Activated naive CD4-positive, alpha-beta T cell treated with anti-CD3 and anti-CD28 coated beads, Interleukin-2, amount 50 U/mL, for 72 hours (primary cell): Measurements from ENCODE around the gene TSHZ2. TPM values are rescaled to one million over a fixed set of nuclear protein-coding genes. Genes with fewer than 3 reads are reported as not detected.
"Not testable (repeated sequence)": the region's sequence is repeated elsewhere in the genome, so short reads cannot be mapped to it uniquely, and the experiment has no call there.

Experiments
- ATAC-seq, 2 donors: fragments of 150-1000 bp; cut with Tn5 transposase; 2 replicates each; pipeline ENCODE4 v1.10.0; 2021; ENCODE audit warnings: mild to moderate bottlenecking in 2 of 2, moderate library complexity in 2 of 2
- DNase-seq, 2 donors: peaks; one replicate each; pipeline ENCODE4 v3.0.0; 2021 to 2022; ENCODE audit warnings: low spot score in 2 of 2
- H3K27ac Mint-ChIP-seq, 2 donors: one replicate each; pipeline ENCODE4 v1.8.0; 2022; ENCODE audit warnings: mild to moderate bottlenecking in 2 of 2, mixed read lengths in 2 of 2
- H3K36me3 Mint-ChIP-seq, 2 donors: one replicate each; pipeline ENCODE4 v1.8.0; 2022; ENCODE audit warnings: mixed read lengths in 2 of 2
- H3K9me3 Mint-ChIP-seq, 2 donors: one replicate each; pipeline ENCODE4 v1.8.0; 2022; ENCODE audit warnings: mixed read lengths in 2 of 2
- total RNA-seq, 2 donors: library from RNA; stranded (reverse); gene quantifications; one replicate each; pipeline ENCODE4 v1.2.3, GENCODE V29; 2022

The TSHZ2 gene
- total RNA-seq, 2 donors from 2014 or later: 31.4 to 91.0 TPM

GRCh38 chr20:53421343-53421742 lies 449.2 kb downstream of the TSHZ2 start:
- peaks cover 5 to 23% of the 10 kb centered on the region in 2 donors for H3K36me3 Mint-ChIP-seq
- peaks cover 0 to 3% of the 10 kb centered on the region in 2 donors for H3K9me3 Mint-ChIP-seq
- DNase-seq: no peak
- no peak overlapping the region for H3K27ac Mint-ChIP-seq
- no peak for ATAC-seq

DNA sequence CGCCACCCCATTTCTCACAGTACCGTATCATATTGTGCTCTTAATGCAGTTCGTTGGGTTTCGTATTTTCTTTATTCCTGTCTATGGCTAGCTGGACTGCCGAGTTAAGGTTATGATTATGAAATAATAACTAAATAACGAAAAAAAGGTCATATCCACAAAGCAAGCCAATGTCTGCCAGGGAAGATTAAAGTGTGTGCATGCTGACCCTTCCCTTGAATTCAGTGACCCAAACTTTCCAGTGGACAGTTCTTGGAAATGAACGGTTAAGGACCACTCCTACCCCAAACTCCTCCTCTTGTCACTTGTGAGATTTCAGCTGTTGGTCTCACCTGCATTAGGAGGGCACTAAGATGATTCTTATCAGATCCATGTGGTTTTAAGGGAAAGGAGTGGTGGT lies 449.9 kb downstream of the TSHZ2 start:
- ATAC-seq (no peak), DNase-seq (no peak)
- Mint-ChIP-seq H3K9me3 (peaks cover 0 to 3% of the 10 kb centered on the region in 2 donors), H3K27ac (no peak overlapping the region), H3K36me3 (peaks cover 5 to 23% of the 10 kb centered on the region in 2 donors)

GRCh38 chr20:53423587-53424146 lies 451.5 kb downstream of the TSHZ2 start:
- no peak for ATAC-seq
- peaks cover under 1 to 3% of the 10 kb centered on the region in 2 donors for H3K9me3 Mint-ChIP-seq
- no peak overlapping the region for H3K27ac Mint-ChIP-seq
- peaks cover 5 to 23% of the 10 kb centered on the region in 2 donors for H3K36me3 Mint-ChIP-seq
- no peak for DNase-seq

DNA sequence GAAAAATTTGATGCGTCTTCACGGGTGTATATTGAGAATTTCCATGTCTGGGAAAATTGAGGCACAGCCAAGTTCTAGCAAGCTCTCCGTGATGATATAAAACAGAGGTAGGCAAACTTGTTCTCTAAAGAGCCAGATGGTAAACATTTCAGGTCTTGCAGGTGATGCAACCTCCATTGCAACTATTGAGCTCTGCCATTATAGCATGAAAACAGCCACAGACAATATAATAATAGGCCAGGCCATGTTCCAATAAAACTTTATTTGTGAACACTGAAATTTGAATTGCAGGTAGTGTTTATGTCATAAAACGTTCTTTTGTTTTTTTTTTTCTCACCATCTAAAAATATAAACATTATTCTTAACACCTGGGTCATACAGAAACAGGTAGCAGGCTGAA lies 453.3 kb downstream of the TSHZ2 start:
- no peak for ATAC-seq
- Mint-ChIP-seq H3K36me3 (peaks cover 5 to 17% of the 10 kb centered on the region in 2 donors), H3K27ac (no peak overlapping the region), H3K9me3 (peaks cover 3 to 11% of the 10 kb centered on the region in 2 donors)
- DNase-seq: no peak

GRCh38 chr20:53425941-53426340 lies 453.8 kb downstream of the TSHZ2 start:
- DNase-seq (no peak), ATAC-seq (no peak)
- Mint-ChIP-seq H3K27ac (no peak overlapping the region), H3K36me3 (peaks cover 6 to 17% of the 10 kb centered on the region in 2 donors), H3K9me3 (peaks cover 3 to 11% of the 10 kb centered on the region in 2 donors)

- Mint-ChIP-seq H3K9me3 (peaks cover 3 to 11% of the 10 kb centered on the region in 2 donors), H3K36me3 (peaks cover 11 to 13% of the 10 kb centered on the region in 2 donors), H3K27ac (no peak overlapping the region)
- DNase-seq (no peak), ATAC-seq (no peak)
Observed at GRCh38 chr20:53426766-53427312, 454.7 kb downstream of the TSHZ2 start.

DNA sequence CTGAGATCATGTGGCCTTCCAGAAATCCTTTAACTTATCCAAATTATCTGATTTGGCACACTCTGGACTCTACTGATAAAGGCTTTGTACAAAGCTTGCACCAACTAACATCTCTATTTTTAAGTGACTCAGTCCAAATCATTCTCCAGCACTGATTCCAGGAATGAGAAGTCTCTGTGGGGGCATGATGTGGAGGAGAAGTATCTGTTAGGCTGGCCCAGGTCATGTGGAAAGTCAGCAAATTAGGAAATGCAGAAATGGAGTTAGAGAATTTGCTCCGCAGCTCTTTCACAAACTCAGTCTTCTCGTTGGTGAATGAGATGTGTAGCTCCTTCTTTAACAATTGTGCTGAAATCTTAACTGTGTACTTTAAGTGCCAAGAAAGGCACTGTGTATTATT lies 455.8 kb downstream of the TSHZ2 start:
- H3K36me3 Mint-ChIP-seq: peaks cover 11 to 13% of the 10 kb centered on the region in 2 donors
- DNase-seq (no peak), ATAC-seq (no peak)
- peak overlapping the region in 1 of 2 donors; percentile 53 for H3K27ac Mint-ChIP-seq
- H3K9me3 Mint-ChIP-seq: peaks cover 3 to 11% of the 10 kb centered on the region in 2 donors

- peak overlapping the region in 1 of 2 donors; percentile 53 for H3K27ac Mint-ChIP-seq
- peaks cover 3 to 11% of the 10 kb centered on the region in 2 donors for H3K9me3 Mint-ChIP-seq
- peak in 1 of 2 donors; percentile 56 for ATAC-seq
- DNase-seq: no peak
- H3K36me3 Mint-ChIP-seq: peaks cover 10 to 11% of the 10 kb centered on the region in 2 donors
Observed at GRCh38 chr20:53428588-53428987, 456.4 kb downstream of the TSHZ2 start.

DNA sequence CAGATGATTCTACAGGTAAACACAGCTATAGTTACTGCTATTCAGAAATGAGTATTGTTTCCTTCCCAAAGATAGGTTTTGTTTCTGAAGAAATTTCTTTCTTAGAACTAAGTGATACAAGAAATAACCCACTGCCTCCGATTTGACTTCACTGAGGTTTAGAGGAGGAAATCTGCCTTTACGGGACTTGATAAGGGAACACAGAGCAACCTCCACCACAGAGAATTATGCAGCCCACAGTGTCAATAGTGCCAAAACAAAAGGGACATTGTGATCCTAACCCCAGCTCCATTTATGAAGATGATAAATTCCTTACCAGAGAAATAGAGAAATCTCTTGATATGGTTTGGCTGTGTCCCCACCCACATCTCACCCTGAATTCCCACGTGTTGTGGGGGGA lies 456.8 kb downstream of the TSHZ2 start:
- Mint-ChIP-seq H3K36me3 (peaks cover 9 to 12% of the 10 kb centered on the region in 2 donors), H3K9me3 (peaks cover 3 to 11% of the 10 kb centered on the region in 2 donors), H3K27ac (peak overlapping the region in 1 of 2 donors; percentile 53)
- peak in 1 of 2 donors; percentile 61 for ATAC-seq
- no peak for DNase-seq

DNA sequence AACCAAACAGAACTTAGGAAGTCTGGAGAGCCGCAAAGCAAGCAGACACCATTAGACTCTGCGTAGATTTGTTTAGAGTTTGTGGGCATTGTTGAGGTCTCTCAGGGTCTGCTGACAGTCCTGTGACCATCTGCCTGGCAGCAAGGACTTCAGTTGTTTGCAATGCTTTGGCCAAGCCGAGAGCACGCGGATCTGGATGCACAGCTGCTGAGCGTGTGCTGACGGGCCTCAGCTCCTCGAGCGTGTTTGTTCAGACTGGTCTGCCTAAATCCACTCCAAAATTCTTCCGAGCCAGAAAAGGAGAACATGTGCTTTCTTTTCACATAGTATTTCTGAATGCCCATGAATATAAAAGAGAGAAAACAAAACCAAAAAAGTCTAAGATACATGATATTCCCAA lies 462.5 kb downstream of the TSHZ2 start:
- no peak overlapping the region for H3K27ac Mint-ChIP-seq
- peaks cover 11 to 32% of the 10 kb centered on the region in 2 donors for H3K36me3 Mint-ChIP-seq
- H3K9me3 Mint-ChIP-seq: peaks cover 0 to 4% of the 10 kb centered on the region in 2 donors
- DNase-seq (no peak), ATAC-seq (no peak)

GRCh38 chr20:53436927-53437326 lies 464.8 kb downstream of the TSHZ2 start:
- peaks cover 11 to 39% of the 10 kb centered on the region in 2 donors for H3K36me3 Mint-ChIP-seq
- H3K27ac Mint-ChIP-seq, ATAC-seq, H3K9me3 Mint-ChIP-seq, DNase-seq: not testable (repeated sequence)

DNA sequence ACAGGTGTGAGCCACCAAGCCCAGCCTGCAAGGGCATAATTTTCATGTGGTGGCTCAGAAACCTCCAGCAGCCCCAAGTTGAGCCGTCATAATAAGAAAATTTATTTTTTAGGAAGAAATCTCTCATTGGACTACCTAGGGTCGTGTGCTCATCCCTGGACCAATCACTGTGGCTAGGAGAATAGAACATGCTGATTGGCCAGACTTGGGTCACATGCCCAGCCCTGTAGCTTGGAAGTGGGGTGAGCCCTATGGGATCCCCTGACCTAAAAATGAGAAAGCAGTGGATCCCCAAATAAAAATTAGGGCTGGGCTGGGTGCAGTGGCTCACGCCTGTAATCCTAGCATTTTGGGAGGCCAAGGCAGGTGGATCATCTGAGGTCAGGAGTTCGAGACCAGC lies 466.2 kb downstream of the TSHZ2 start:
- peaks cover 13 to 49% of the 10 kb centered on the region in 2 donors for H3K36me3 Mint-ChIP-seq
- H3K9me3 Mint-ChIP-seq: peaks cover 0 to 4% of the 10 kb centered on the region in 2 donors
- no peak for ATAC-seq
- H3K27ac Mint-ChIP-seq: no peak overlapping the region
- no peak for DNase-seq

- Mint-ChIP-seq H3K27ac (no peak overlapping the region), H3K9me3 (peaks cover 0 to 8% of the 10 kb centered on the region in 2 donors), H3K36me3 (peaks cover 17 to 54% of the 10 kb centered on the region in 2 donors)
- no peak for ATAC-seq
- no peak for DNase-seq
Observed at GRCh38 chr20:53439046-53439445, 466.9 kb downstream of the TSHZ2 start.

DNA sequence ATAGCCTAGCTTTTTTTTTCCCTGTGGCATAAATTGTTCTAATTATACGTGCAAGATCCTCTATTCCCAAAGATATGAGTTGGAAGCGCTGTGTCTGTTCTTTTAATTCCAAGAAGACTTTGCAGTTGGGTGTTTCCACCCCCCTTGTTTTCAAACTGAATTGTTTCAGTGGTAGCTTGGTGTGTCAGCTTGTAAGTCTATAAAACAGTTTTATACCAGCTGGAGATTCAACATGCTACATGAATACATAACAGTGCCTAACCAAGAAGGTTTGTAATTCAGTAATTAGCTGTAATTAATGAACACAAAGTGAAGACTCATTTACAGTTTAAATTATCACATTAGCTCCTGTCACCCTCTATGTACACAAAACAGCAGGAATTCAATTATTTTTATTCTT lies 467.5 kb downstream of the TSHZ2 start:
- no peak for ATAC-seq
- Mint-ChIP-seq H3K36me3 (peaks cover 17 to 57% of the 10 kb centered on the region in 2 donors), H3K9me3 (peaks cover 0 to 8% of the 10 kb centered on the region in 2 donors), H3K27ac (no peak overlapping the region)
- no peak for DNase-seq

DNA sequence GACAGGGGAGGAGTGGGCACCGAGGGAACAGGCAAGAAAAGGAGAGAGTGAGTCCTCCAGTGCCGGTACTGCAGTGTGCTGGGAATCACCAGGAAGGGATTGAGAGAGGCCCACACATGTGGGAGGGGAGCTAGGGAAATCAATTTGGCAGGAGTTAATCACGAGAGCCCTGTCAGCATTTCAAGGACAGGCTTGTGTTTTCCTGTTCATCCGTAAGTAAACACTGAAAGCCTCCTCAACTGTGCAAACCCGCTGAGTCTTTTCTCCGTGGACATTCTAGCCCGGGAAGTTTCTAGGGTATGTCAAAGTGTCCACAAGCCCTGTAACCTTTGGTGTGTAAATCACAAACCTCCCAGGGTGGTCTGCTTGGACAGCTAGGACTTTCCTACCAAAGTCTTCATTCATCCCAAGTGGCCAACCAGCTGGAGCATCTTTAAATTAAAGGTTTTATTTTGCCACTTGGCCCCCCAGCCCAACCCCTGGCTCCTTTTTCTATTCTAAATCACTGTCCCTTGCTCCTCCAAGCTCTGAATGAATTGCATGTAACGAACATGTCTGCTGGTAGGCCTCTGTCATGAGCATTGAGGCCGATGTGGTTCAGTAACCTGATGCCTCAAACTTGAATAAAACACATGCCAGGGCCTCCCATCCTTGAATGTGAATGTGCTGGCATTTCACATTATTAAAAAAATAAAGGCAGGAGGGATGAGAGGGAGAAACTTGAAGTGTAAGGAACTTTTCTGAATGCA lies 472.4 kb downstream of the TSHZ2 start:
- ATAC-seq (no peak), DNase-seq (no peak)
- H3K9me3 Mint-ChIP-seq: peaks cover 10 to 39% of the 10 kb centered on the region in 2 donors
- no peak overlapping the region for H3K27ac Mint-ChIP-seq
- peaks cover 31 to 82% of the 10 kb centered on the region in 2 donors for H3K36me3 Mint-ChIP-seq

- H3K36me3 Mint-ChIP-seq: peaks cover 37 to 84% of the 10 kb centered on the region in 2 donors
- H3K27ac Mint-ChIP-seq: peak overlapping the region in 1 of 2 donors; percentile 65
- ATAC-seq (no peak), DNase-seq (no peak)
- H3K9me3 Mint-ChIP-seq: peaks cover 13 to 46% of the 10 kb centered on the region in 2 donors
Observed at GRCh38 chr20:53445321-53445731, 473.2 kb downstream of the TSHZ2 start.

DNA sequence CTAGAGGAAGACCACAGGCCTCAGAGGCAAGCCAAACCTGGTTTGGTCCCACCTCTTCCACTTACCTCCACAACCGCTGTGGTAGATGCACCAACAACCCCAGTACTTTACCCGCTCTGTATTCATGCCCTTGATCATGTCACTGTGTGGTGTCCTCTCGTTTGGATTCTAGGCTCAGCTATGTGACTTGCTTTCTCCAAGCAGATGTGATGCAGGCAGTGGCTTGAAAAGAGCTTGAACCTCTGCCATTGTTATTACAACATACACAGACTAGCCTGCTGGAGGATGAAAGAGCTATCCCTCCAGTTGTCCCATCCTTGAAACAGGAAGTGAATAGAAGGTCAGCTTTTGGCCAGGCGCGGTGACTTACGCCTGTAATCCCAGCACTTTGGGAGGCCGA lies 473.8 kb downstream of the TSHZ2 start:
- peaks cover 40 to 84% of the 10 kb centered on the region in 2 donors for H3K36me3 Mint-ChIP-seq
- no peak for ATAC-seq
- no peak for DNase-seq
- no peak overlapping the region for H3K27ac Mint-ChIP-seq
- peaks cover 13 to 46% of the 10 kb centered on the region in 2 donors for H3K9me3 Mint-ChIP-seq
